GM23248 (cell line): ENCODE results near the gene STK32B. TPM values are rescaled to one million over a fixed set of nuclear protein-coding genes. Genes with fewer than 3 reads are reported as not detected.

Source experiments
- DNase-seq: peaks from one replicate; pipeline ENCODE4 v3.0.0-alpha.2; 2015
- H2AFZ ChIP-seq: fragments of 200-600 bp; sonication (generic); 2 replicates; pipeline ENCODE4 v1.6.1; 2016; ENCODE audit warnings: antibody characterized with exemption
- H3F3A ChIP-seq: fragments of 200-600 bp; sonication (generic); 2 replicates; pipeline ENCODE4 v1.6.1; 2016; ENCODE audit warnings: mild to moderate bottlenecking, antibody characterized with exemption, mixed run types; ENCODE audit not compliant: insufficient read depth
- H3K27ac ChIP-seq: fragments of 200-600 bp; sonication (generic); 2 replicates; pipeline ENCODE4 v1.5.1; 2016; ENCODE audit warnings: mild to moderate bottlenecking
- H3K27me3 ChIP-seq: fragments of 200-600 bp; sonication (generic); replicated peaks from 2 replicates; pipeline ENCODE4 v1.6.1; 2016; ENCODE audit warnings: mild to moderate bottlenecking; ENCODE audit not compliant: insufficient read depth
- H3K36me3 ChIP-seq: fragments of 200-600 bp; sonication (generic); 2 replicates; pipeline ENCODE4 v1.6.1; 2016; ENCODE audit warnings: low read depth, mild to moderate bottlenecking
- H3K4me1 ChIP-seq: fragments of 200-600 bp; sonication (generic); 2 replicates; pipeline ENCODE4 v1.6.1; 2016; ENCODE audit warnings: mild to moderate bottlenecking; ENCODE audit not compliant: insufficient read depth
- H3K4me2 ChIP-seq: fragments of 200-600 bp; sonication (generic); one replicate; pipeline ENCODE4 v1.6.1; 2016; ENCODE audit warnings: mild to moderate bottlenecking; ENCODE audit not compliant: unreplicated experiment
- H3K4me3 ChIP-seq: fragments of 200-600 bp; sonication (generic); 2 replicates; pipeline ENCODE4 v1.5.1; 2016; ENCODE audit warnings: mild to moderate bottlenecking
- H3K79me2 ChIP-seq: fragments of 200-600 bp; sonication (generic); 2 replicates; pipeline ENCODE4 v1.6.1; 2016; ENCODE audit warnings: mild to moderate bottlenecking; ENCODE audit not compliant: insufficient read depth
- H3K9ac ChIP-seq: fragments of 200-600 bp; sonication (generic); 2 replicates; pipeline ENCODE4 v1.6.1; 2016; ENCODE audit warnings: mild to moderate bottlenecking
- H3K9me2 ChIP-seq: fragments of 200-600 bp; sonication (generic); 2 replicates; pipeline ENCODE4 v1.6.1; 2016; ENCODE audit warnings: mixed run types, mild to moderate bottlenecking, moderate library complexity; ENCODE audit not compliant: insufficient read depth
- H3K9me3 ChIP-seq: fragments of 200-600 bp; sonication (generic); one replicate; pipeline ENCODE4 v1.6.1; 2017; ENCODE audit warnings: low read depth
- H4K20me1 ChIP-seq: fragments of 200-600 bp; sonication (generic); 2 replicates; pipeline ENCODE4 v1.6.0; 2016; ENCODE audit not compliant: insufficient read depth
- EZH2 ChIP-seq: fragments of 200-600 bp; sonication (generic); IDR thresholded peaks from 2 replicates; pipeline ENCODE4 v1.6.1; 2018; ENCODE audit warnings: antibody characterized with exemption, mild to moderate bottlenecking; ENCODE audit not compliant: insufficient read depth, poor library complexity, severe bottlenecking
- EZH2phosphoT487 ChIP-seq: fragments of 200-600 bp; sonication (generic); IDR thresholded peaks from 2 replicates; pipeline ENCODE4 v1.6.1; 2018; ENCODE audit warnings: antibody characterized with exemption, moderate library complexity, mild to moderate bottlenecking, low read depth; ENCODE audit not compliant: insufficient read depth
- WGBS, 2 experiments: methylation state at CpG; one replicate each; pipeline ENCODE4 v1.1.6; 2015 to 2017; ENCODE audit warnings: low lambda C conversion rate in 2 of 2, low coverage in 1 of 2; ENCODE audit errors: missing lambda C conversion rate in 2 of 2; 5-methylcytosine and 5-hydroxymethylcytosine counted together
- in situ Hi-C: fragments of 300-500 bp; cut with MboI; formaldehyde crosslinking; loops from 2 replicates; pipeline ENCODE4 v1.15.0; 2020
- polyA plus RNA-seq: library from polyadenylated mRNA; unstranded; fragments of >200 nt; fragmentation: Nextera tagmentation; extraction: Ambion mirVana; gene quantifications from 2 replicates; pipeline ENCODE4 v1.2.1, GENCODE V29; 2016
- total RNA-seq: library from RNA; depleted of rRNA; stranded (reverse); fragments of >200 nt; shearing (Covaris generic); gene quantifications from 2 replicates; pipeline ENCODE4 v1.2.3, GENCODE V29; 2014

STK32B gene
- total and polyA plus RNA-seq, 2 experiments from 2014 or later = 4.9 to 6.1 TPM

DNA sequence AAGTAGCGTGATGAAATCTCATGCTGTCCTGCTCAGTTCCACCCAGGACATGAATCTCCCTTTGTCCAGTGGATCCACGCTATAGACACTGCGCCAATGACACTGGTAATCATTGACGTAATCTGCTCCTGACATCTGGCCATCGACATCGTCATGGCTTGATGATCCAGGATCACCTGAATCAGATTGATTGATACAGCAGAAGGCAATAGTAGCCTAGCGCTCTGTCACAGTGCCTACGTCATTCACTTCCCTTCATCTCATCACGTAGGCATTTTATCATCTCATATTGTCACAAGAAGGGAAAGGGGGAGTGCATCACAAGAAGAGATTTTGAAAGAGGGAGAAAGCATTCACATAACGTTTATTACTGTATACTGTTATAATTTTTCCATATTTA, 68.8 kb downstream of the STK32B start:
- no peak for DNase-seq
- H3K4me2 ChIP-seq = peak overlapping the region; percentile 3
- no peaks in the 10 kb centered on the region for H3K79me2 ChIP-seq
- no peaks in the 10 kb centered on the region; the same call in 1 of the 2 replicates for H3K9me2 ChIP-seq
- H3K9me3 ChIP-seq = no peaks in the 10 kb centered on the region
- H3K27me3 ChIP-seq = no peaks in the 10 kb centered on the region
- in situ Hi-C loops = no loop called here
- no peak overlapping the region for H2AFZ ChIP-seq
- H3K9ac ChIP-seq = no peak overlapping the region
- H4K20me1 ChIP-seq = no peaks in the 10 kb centered on the region
- no peak for TF ChIP-seq EZH2
- no peak for TF ChIP-seq EZH2phosphoT487
- H3F3A ChIP-seq = no peaks in the 10 kb centered on the region
- no peak overlapping the region for H3K27ac ChIP-seq
- H3K4me1 ChIP-seq = peaks cover 7% of the 10 kb centered on the region; the same call in 1 of the 2 replicates
- WGBS, 2 experiments = 72 to 73% methylated on average over 10 of the region's 10 CpGs
- H3K4me3 ChIP-seq = no peak overlapping the region
- H3K36me3 ChIP-seq = no peaks in the 10 kb centered on the region

DNA sequence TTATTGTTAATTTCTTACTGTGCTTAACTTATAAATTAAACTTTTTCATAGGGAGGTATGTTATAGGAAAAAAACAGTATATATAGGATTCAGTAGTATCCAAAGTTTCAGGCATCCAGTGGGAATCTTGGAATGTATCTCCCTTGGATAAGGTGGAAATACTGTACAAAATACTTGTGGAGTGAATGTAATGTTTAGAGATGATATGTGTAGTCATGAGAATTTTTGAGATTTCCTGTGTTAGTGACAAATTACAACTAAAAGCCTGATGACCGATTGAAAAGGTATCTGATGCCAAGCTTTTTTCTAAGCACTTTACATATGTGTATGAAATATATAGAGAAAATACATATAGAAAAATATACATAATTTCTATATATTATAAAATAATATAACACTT, 69.2 kb downstream of the STK32B start:
- Histone ChIP-seq H3K4me2 (peak overlapping the region; percentile 3), H3K9me3 (no peaks in the 10 kb centered on the region), H3K27me3 (no peaks in the 10 kb centered on the region), H3K36me3 (no peaks in the 10 kb centered on the region), H3K4me1 (peaks cover 3% of the 10 kb centered on the region; the same call in 1 of the 2 replicates), H3F3A (no peaks in the 10 kb centered on the region), H2AFZ (no peak overlapping the region), H3K27ac (no peak overlapping the region), H3K4me3 (no peak overlapping the region), H3K79me2 (no peaks in the 10 kb centered on the region), H4K20me1 (no peaks in the 10 kb centered on the region), H3K9ac (no peak overlapping the region), H3K9me2 (no peaks in the 10 kb centered on the region; the same call in 1 of the 2 replicates)
- DNase-seq = peak; percentile 10
- TF ChIP-seq EZH2 (no peak), EZH2phosphoT487 (no peak)
- WGBS, 2 experiments = 93 to 94% methylated on average over 1 of the region's 1 CpG
- in situ Hi-C loops = no loop called here

DNA sequence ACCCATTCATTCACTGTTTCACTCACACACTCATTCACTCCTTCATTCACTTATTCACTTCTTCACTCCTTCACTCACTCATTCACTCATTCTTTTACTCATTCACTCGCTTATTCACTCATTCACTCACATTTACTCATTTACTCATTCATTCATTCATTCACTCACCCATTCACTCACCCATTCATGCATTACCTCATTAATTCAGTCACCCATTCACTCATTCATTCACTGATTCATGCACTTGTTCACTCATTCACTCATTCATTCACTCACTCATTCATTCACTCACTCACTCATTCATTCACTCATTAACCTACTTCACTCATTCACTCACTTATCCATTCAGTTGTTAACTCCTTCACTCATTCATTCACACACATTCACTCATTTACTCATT, 70.8 kb downstream of the STK32B start:
- Histone ChIP-seq H3K4me3 (no peak overlapping the region), H3K4me2 (no peak overlapping the region), H3F3A (no peaks in the 10 kb centered on the region), H3K9ac (no peak overlapping the region), H3K27ac (no peak overlapping the region), H3K36me3 (no peaks in the 10 kb centered on the region), H3K9me2 (no peaks in the 10 kb centered on the region), H4K20me1 (no peaks in the 10 kb centered on the region), H3K79me2 (no peaks in the 10 kb centered on the region), H3K4me1 (0 out of 2 replicates have a peak, but pooled peaks cover 2% of the 10 kb centered on the region), H3K9me3 (no peaks in the 10 kb centered on the region), H3K27me3 (no peaks in the 10 kb centered on the region), H2AFZ (no peak overlapping the region)
- TF ChIP-seq EZH2phosphoT487 (no peak), EZH2 (no peak)
- WGBS, 2 experiments = 90 to 100% methylated on average over 1 of the region's 1 CpG
- in situ Hi-C loops = no loop called here
- no peak for DNase-seq

DNA sequence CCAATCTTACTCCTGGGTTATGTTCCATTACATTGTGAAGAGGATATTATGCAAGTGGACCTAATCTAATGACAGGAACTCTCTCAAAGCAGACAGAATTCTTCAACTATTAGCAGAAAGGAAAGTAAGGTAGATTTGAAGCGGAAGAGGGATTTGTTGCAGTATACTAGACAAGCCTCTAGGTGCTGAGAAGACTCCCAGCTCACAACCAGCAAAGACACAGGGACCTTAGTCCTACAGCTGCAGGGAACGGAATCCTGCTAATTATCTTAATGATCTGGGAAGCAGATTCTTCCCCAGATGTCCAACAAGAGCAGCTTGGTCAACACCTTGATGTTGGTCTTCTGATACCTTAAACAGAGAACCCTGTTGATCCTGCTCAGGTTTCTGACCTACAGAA, 73.6 kb downstream of the STK32B start:
- Histone ChIP-seq H3K36me3 (no peaks in the 10 kb centered on the region), H3K9me3 (no peaks in the 10 kb centered on the region), H3F3A (no peaks in the 10 kb centered on the region), H3K4me3 (no peak overlapping the region), H2AFZ (no peak overlapping the region), H3K79me2 (no peaks in the 10 kb centered on the region), H4K20me1 (no peaks in the 10 kb centered on the region), H3K27ac (no peak overlapping the region), H3K27me3 (no peaks in the 10 kb centered on the region), H3K4me1 (0 out of 2 replicates have a peak, but pooled peaks cover 2% of the 10 kb centered on the region), H3K9ac (no peak overlapping the region), H3K9me2 (no peaks in the 10 kb centered on the region), H3K4me2 (no peak overlapping the region)
- TF ChIP-seq EZH2 = no peak
- TF ChIP-seq EZH2phosphoT487 = no peak
- WGBS, 2 experiments = 60 to 70% methylated on average over 2 of the region's 2 CpGs
- in situ Hi-C loops = loop anchor here (25.0 kb wide), 2 partner anchors 438 to 638 kb away; no protein-coding TSS in a partner anchor
- no peak for DNase-seq

DNA sequence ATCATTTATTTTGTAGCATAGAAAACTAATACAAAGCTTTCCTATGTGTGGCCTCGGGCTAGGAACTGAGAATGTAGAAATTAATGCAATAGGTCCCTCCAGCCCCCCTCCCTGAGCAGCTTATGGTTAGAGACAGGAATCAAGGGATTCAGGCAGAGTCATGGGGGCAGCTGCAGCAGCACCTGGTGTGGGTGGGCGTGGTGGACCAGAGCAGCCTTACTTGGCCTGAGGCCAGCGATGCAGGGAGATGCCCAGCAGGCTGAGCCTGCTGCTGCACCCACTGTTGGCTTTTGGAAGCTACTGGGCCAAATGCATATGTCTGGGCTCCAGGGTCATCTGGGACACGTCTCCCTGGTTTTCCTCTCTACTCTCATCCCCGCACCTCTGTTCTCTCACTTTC, 74.0 kb downstream of the STK32B start:
- Histone ChIP-seq H3K9ac (no peak overlapping the region), H3K4me2 (no peak overlapping the region), H3K36me3 (no peaks in the 10 kb centered on the region), H3K4me3 (no peak overlapping the region), H2AFZ (no peak overlapping the region), H3K79me2 (no peaks in the 10 kb centered on the region), H4K20me1 (no peaks in the 10 kb centered on the region), H3K4me1 (0 out of 2 replicates have a peak, but pooled peaks cover 1% of the 10 kb centered on the region), H3K9me2 (no peaks in the 10 kb centered on the region), H3K27me3 (no peaks in the 10 kb centered on the region), H3F3A (no peaks in the 10 kb centered on the region), H3K9me3 (no peaks in the 10 kb centered on the region), H3K27ac (no peak overlapping the region)
- TF ChIP-seq EZH2 = no peak
- no peak for TF ChIP-seq EZH2phosphoT487
- WGBS, 2 experiments = 43 to 58% methylated on average over 5 of the region's 5 CpGs
- no peak for DNase-seq
- in situ Hi-C loops = loop anchor here (25.0 kb wide), 2 partner anchors 438 to 638 kb away; no protein-coding TSS in a partner anchor
